GM18861 (cell line): ENCODE results near the gene IFT57.
A peak's percentile ranks its signal among the peaks of the same experiment; 100 is the strongest.

Experiments used
- ATAC-seq: cut with Tn5 transposase; IDR thresholded peaks from one replicate; pipeline ENCODE4 v1.9.1; 2021; ENCODE audit not compliant: unreplicated experiment

Gene IFT57

GRCh38 chr3:108221393-108221792, 831 bp downstream of the IFT57 start:
- no peak for ATAC-seq

GRCh38 chr3:108219336-108219735, 2.9 kb downstream of the IFT57 start:
- peak; percentile 30 for ATAC-seq

- no peak for ATAC-seq
Measured at GRCh38 chr3:108218811-108219210, 3.4 kb downstream of the IFT57 start.

GRCh38 chr3:108215871-108216270, 6.4 kb downstream of the IFT57 start:
- no peak for ATAC-seq

GRCh38 chr3:108209579-108209978, 12.6 kb downstream of the IFT57 start:
- ATAC-seq: peak; percentile 46

GRCh38 chr3:108208831-108209230, 13.4 kb downstream of the IFT57 start:
- ATAC-seq: peak; percentile 89

GRCh38 chr3:108202834-108203233, 19.4 kb downstream of the IFT57 start:
- no peak for ATAC-seq

- ATAC-seq: no peak
Measured at GRCh38 chr3:108202080-108202479, 20.1 kb downstream of the IFT57 start.

GRCh38 chr3:108201258-108201657, 21.0 kb downstream of the IFT57 start:
- no peak for ATAC-seq

- ATAC-seq: no peak
Measured at GRCh38 chr3:108200578-108200977, 21.6 kb downstream of the IFT57 start.

- ATAC-seq: no peak
Measured at GRCh38 chr3:108200024-108200423, 22.2 kb downstream of the IFT57 start.

- no peak for ATAC-seq
Measured at GRCh38 chr3:108191394-108191793, 30.8 kb downstream of the IFT57 start.

- no peak for ATAC-seq
Measured at GRCh38 chr3:108190346-108190745, 31.9 kb downstream of the IFT57 start.

- ATAC-seq: no peak
Measured at GRCh38 chr3:108189440-108189839, 32.8 kb downstream of the IFT57 start.

- ATAC-seq: no peak
Measured at GRCh38 chr3:108185536-108185935, 36.7 kb downstream of the IFT57 start.

GRCh38 chr3:108184824-108185223, 37.4 kb downstream of the IFT57 start:
- no peak for ATAC-seq

- ATAC-seq: no peak
Measured at GRCh38 chr3:108183971-108184370, 38.3 kb downstream of the IFT57 start.

GRCh38 chr3:108183181-108183580, 39.0 kb downstream of the IFT57 start:
- ATAC-seq: no peak

GRCh38 chr3:108182339-108182738, 39.9 kb downstream of the IFT57 start:
- ATAC-seq: no peak

GRCh38 chr3:108181172-108181571, 41.1 kb downstream of the IFT57 start:
- no peak for ATAC-seq

GRCh38 chr3:108180194-108180593, 42.0 kb downstream of the IFT57 start:
- ATAC-seq: no peak

GRCh38 chr3:108178676-108179075, 43.5 kb downstream of the IFT57 start:
- no peak for ATAC-seq

GRCh38 chr3:108177536-108177935, 44.7 kb downstream of the IFT57 start:
- no peak for ATAC-seq

- ATAC-seq: no peak
Measured at GRCh38 chr3:108175352-108175751, 46.9 kb downstream of the IFT57 start.
